H9 (cell line): ENCODE measurements around the gene TUBB6. TPM values are rescaled to one million over a fixed set of nuclear protein-coding genes. Genes with fewer than 3 reads are reported as not detected.

Source experiments
- DNase-seq: peaks from one replicate; pipeline ENCODE4 v3.0.0-alpha.2; 2017
- H2AFZ ChIP-seq: one replicate; pipeline ENCODE4 v1.6.1; 2013; ENCODE audit warnings: mild to moderate bottlenecking, low read length, control low read depth, moderate library complexity
- H2AK5ac ChIP-seq: 2 replicates; pipeline ENCODE4 v1.6.1; 2013; ENCODE audit warnings: low read length, control low read depth, mixed read lengths; ENCODE audit not compliant: insufficient read length
- H2BK120ac ChIP-seq: one replicate; pipeline ENCODE4 v1.6.1; 2013; ENCODE audit warnings: low read depth, mild to moderate bottlenecking, low read length, control low read depth, inconsistent platforms; ENCODE audit not compliant: poor library complexity, severe bottlenecking
- H2BK12ac ChIP-seq: 2 replicates; pipeline ENCODE4 v1.6.1; 2013; ENCODE audit warnings: low read length, control low read depth, mixed read lengths, low read depth; ENCODE audit not compliant: insufficient read length
- H2BK15ac ChIP-seq: 2 replicates; pipeline ENCODE4 v1.6.1; 2013; ENCODE audit warnings: low read depth, low read length, control low read depth
- H2BK20ac ChIP-seq: one replicate; pipeline ENCODE4 v1.6.1; 2013; ENCODE audit warnings: low read depth, mild to moderate bottlenecking, low read length, control low read depth, inconsistent platforms; ENCODE audit not compliant: poor library complexity, severe bottlenecking
- H2BK5ac ChIP-seq: 2 replicates; pipeline ENCODE4 v1.6.1; 2013; ENCODE audit warnings: low read length, control low read depth, mixed read lengths; ENCODE audit not compliant: insufficient read length
- H3K14ac ChIP-seq: 2 replicates; pipeline ENCODE4 v1.6.1; 2013; ENCODE audit warnings: low read length, control low read depth; ENCODE audit not compliant: insufficient read depth
- H3K18ac ChIP-seq: 2 replicates; pipeline ENCODE4 v1.6.1; 2013; ENCODE audit warnings: low read depth, mild to moderate bottlenecking, mixed read lengths, low read length, control low read depth; ENCODE audit not compliant: insufficient read length
- H3K23ac ChIP-seq: 2 replicates; pipeline ENCODE4 v1.6.1; 2013; ENCODE audit warnings: low read length, control low read depth, mixed read lengths, low read depth; ENCODE audit not compliant: insufficient read length
- H3K23me2 ChIP-seq: 2 replicates; pipeline ENCODE4 v1.6.1; 2013; ENCODE audit warnings: low read depth, mild to moderate bottlenecking, mixed read lengths, low read length, control low read depth; ENCODE audit not compliant: insufficient read length, poor library complexity, severe bottlenecking
- H3K27ac ChIP-seq: 2 replicates; pipeline ENCODE4 v1.5.1; 2013; ENCODE audit warnings: low read length, control low read depth, mixed read lengths, low read depth; ENCODE audit not compliant: insufficient read length
- H3K27me3 ChIP-seq: 2 replicates; pipeline ENCODE4 v1.6.1; 2013; ENCODE audit warnings: low read length, control low read depth, inconsistent platforms; ENCODE audit not compliant: insufficient read depth
- H3K4ac ChIP-seq: 2 replicates; pipeline ENCODE4 v1.6.1; 2013; ENCODE audit warnings: low read depth, mild to moderate bottlenecking, control low read depth, inconsistent platforms, low read length, moderate library complexity
- H3K4me1 ChIP-seq: 2 replicates; pipeline ENCODE4 v1.6.1; 2013; ENCODE audit warnings: low read length, control low read depth, inconsistent platforms; ENCODE audit not compliant: insufficient read depth
- H3K4me2 ChIP-seq: 2 replicates; pipeline ENCODE4 v1.6.1; 2013; ENCODE audit warnings: low read length, control low read depth, mixed read lengths; ENCODE audit not compliant: insufficient read length, insufficient read depth
- H3K56ac ChIP-seq: 2 replicates; pipeline ENCODE4 v1.6.1; 2013; ENCODE audit warnings: low read depth, mild to moderate bottlenecking, mixed read lengths, low read length, control low read depth; ENCODE audit not compliant: insufficient read length
- H3K79me1 ChIP-seq: 2 replicates; pipeline ENCODE4 v1.6.1; 2013; ENCODE audit warnings: low read depth, mild to moderate bottlenecking, moderate library complexity, low read length, control low read depth, inconsistent platforms; ENCODE audit not compliant: insufficient read depth, poor library complexity, severe bottlenecking
- H3K79me2 ChIP-seq: 2 replicates; pipeline ENCODE4 v1.6.1; 2013; ENCODE audit warnings: low read length, control low read depth, inconsistent platforms; ENCODE audit not compliant: insufficient read depth
- H3K9ac ChIP-seq: 2 replicates; pipeline ENCODE4 v1.6.1; 2013; ENCODE audit warnings: low read length, control low read depth, mixed read lengths; ENCODE audit not compliant: insufficient read length; ENCODE audit errors: extremely low read depth
- H3K9me3 ChIP-seq: one replicate; pipeline ENCODE4 v1.6.1; 2013; ENCODE audit warnings: low read depth, low read length, inconsistent platforms; ENCODE audit not compliant: control insufficient read depth
- H3T11ph ChIP-seq: one replicate; pipeline ENCODE4 v1.6.1; 2013; ENCODE audit warnings: mild to moderate bottlenecking, low read length, control low read depth, inconsistent platforms
- H4K20me1 ChIP-seq: one replicate; pipeline ENCODE4 v1.6.1; 2013; ENCODE audit not compliant: control insufficient read depth, insufficient read length, insufficient read depth
- H4K5ac ChIP-seq: 2 replicates; pipeline ENCODE4 v1.6.1; 2013; ENCODE audit warnings: low read depth, mild to moderate bottlenecking, mixed read lengths, low read length, control low read depth; ENCODE audit not compliant: insufficient read length
- H4K8ac ChIP-seq: replicated peaks from 2 replicates; pipeline ENCODE4 v1.6.1; 2013; ENCODE audit warnings: low read length, control low read depth, mixed read lengths, low read depth; ENCODE audit not compliant: insufficient read length
- H4K91ac ChIP-seq: 2 replicates; pipeline ENCODE4 v1.6.1; 2013; ENCODE audit warnings: low read depth, mild to moderate bottlenecking, moderate library complexity, mixed read lengths, low read length, control low read depth; ENCODE audit not compliant: insufficient read length
- H3K27ac Mint-ChIP-seq, 3 experiments: 2 replicates in 2 of 3; 3 replicates in 1 of 3; pipeline ENCODE4 v1.8.0; 2020 to 2021; ENCODE audit warnings: mixed read lengths in 3 of 3, mild to moderate bottlenecking in 1 of 3, moderate library complexity in 1 of 3
- H3K27me3 Mint-ChIP-seq: 2 replicates; pipeline ENCODE4 v1.8.0; 2021; ENCODE audit warnings: low read depth, mild to moderate bottlenecking, moderate library complexity, mixed read lengths
- H3K36me3 Mint-ChIP-seq, 3 experiments: 2 replicates in 2 of 3; 3 replicates in 1 of 3; pipeline ENCODE4 v1.8.0; 2020 to 2021; ENCODE audit warnings: low read depth in 3 of 3, mixed read lengths in 3 of 3; ENCODE audit not compliant: insufficient read depth in 1 of 3
- H3K4me1 Mint-ChIP-seq, 2 experiments: 2 replicates each; pipeline ENCODE4 v1.8.0; 2020; ENCODE audit warnings: mixed read lengths in 2 of 2
- H3K4me3 Mint-ChIP-seq, 2 experiments: 2 replicates in 1 of 2; 3 replicates in 1 of 2; pipeline ENCODE4 v1.8.0; 2020 to 2021; ENCODE audit warnings: mild to moderate bottlenecking in 2 of 2, mixed read lengths in 2 of 2, moderate library complexity in 1 of 2
- H3K9me3 Mint-ChIP-seq, 2 experiments: 2 replicates in 1 of 2; 3 replicates in 1 of 2; pipeline ENCODE4 v1.8.0; 2020; ENCODE audit warnings: mild to moderate bottlenecking in 2 of 2, mixed read lengths in 2 of 2, moderate library complexity in 1 of 2
- WGBS: extraction: QIAGEN DNeasy Blood & Tissue Kit; methylation state at CpG from one replicate; pipeline ENCODE4 v1.1.7; 2013; ENCODE audit warnings: missing lambda C conversion rate, low lambda C conversion rate, mixed read lengths; ENCODE audit not compliant: insufficient read length; ENCODE audit errors: extremely low coverage; 5-methylcytosine and 5-hydroxymethylcytosine counted together
- total RNA-seq: library from RNA; stranded (reverse); gene quantifications from 2 replicates; pipeline ENCODE4 v1.2.1, GENCODE V29; 2021
- TF ChIP-seq, protein P1 (sequence below): fragments of 200-600 bp; sonication (generic); conservative IDR thresholded peaks from 3 replicates; pipeline ENCODE4 v1.8.0; 2021; ENCODE audit warnings: antibody characterized with exemption, mild to moderate bottlenecking

TUBB6 gene
- total RNA-seq, 1 experiment from 2014 or later: 134 TPM

DNA sequence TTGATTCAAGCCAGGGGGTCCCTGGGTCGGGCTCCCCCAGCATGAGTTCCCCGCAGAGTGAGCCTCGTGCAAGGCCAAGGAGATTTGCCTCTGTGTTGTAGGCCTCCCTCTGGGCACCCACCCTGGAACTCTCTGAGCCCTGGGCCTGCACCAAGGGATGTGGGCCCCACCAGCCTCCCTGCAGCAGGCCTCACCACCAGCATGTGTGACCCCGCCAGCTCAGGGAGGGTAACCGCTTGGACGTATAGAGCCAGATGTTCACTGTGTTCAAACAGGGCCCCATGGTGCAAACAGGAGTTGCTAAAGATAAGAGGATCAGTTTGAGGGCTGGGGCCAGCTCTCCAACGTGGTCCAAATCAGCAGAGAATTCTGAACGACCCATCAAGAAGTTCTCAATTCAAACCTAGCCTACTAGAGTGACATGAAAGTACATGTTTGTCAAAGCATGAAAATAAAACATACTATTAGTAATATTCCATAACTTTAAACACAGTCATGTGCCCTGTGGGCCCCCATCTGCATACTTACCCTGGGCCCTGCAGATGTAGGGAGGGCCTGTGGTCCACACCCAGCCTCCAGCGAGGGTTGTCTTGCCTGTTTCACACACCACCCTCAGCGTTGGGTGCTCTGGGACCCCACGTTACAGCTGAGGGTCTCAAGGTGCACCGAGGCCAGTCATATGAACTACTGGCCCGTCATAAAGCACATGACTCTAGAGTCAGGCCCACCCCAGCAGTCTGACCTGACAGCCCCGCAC, 5.5 kb upstream of the TUBB6 start:
- Histone ChIP-seq H3K27ac (no peak overlapping the region), H2BK15ac (no peak overlapping the region), H2BK5ac (no peak overlapping the region), H3K4ac (no peak overlapping the region), H3K4me1 (peaks cover 4% of the 10 kb centered on the region; the same call in 1 of the 2 replicates), H3K9me3 (no peaks in the 10 kb centered on the region), H2BK20ac (no peak overlapping the region), H3K18ac (no peak overlapping the region), H3K27me3 (peaks cover 7% of the 10 kb centered on the region; the same call in 1 of the 2 replicates), H3K79me2 (no peaks in the 10 kb centered on the region), H2AFZ (no peak overlapping the region), H3K14ac (no peak overlapping the region), H3T11ph (no peak overlapping the region), H4K8ac (no peak overlapping the region), H2AK5ac (no peak overlapping the region), H3K9ac (no peak overlapping the region), H2BK12ac (no peak overlapping the region), H4K91ac (no peak overlapping the region), H4K20me1 (no peaks in the 10 kb centered on the region), H2BK120ac (no peak overlapping the region), H3K56ac (no peak overlapping the region), H3K23ac (no peak overlapping the region), H3K23me2 (peaks cover 6% of the 10 kb centered on the region), H3K79me1 (no peaks in the 10 kb centered on the region), H4K5ac (no peak overlapping the region), H3K4me2 (no peak overlapping the region)
- Mint-ChIP-seq H3K4me1 (peaks cover 20 to 25% of the 10 kb centered on the region in 2 experiments), H3K4me3 (no peak overlapping the region), H3K36me3 (0 out of 7 replicates have a peak, but pooled peaks cover 0 to 3% (median 0%) of the 10 kb centered on the region in 3 experiments), H3K27ac (no peak overlapping the region), H3K9me3 (peaks cover 4 to 6% of the 10 kb centered on the region in 2 experiments; a peak in 4 of 5 replicates), H3K27me3 (peaks cover 31% of the 10 kb centered on the region)
- DNase-seq: no peak
- no CpG with 5 or more reads among the region's 14 CpGs for WGBS
- TF ChIP-seq, protein P1, sequence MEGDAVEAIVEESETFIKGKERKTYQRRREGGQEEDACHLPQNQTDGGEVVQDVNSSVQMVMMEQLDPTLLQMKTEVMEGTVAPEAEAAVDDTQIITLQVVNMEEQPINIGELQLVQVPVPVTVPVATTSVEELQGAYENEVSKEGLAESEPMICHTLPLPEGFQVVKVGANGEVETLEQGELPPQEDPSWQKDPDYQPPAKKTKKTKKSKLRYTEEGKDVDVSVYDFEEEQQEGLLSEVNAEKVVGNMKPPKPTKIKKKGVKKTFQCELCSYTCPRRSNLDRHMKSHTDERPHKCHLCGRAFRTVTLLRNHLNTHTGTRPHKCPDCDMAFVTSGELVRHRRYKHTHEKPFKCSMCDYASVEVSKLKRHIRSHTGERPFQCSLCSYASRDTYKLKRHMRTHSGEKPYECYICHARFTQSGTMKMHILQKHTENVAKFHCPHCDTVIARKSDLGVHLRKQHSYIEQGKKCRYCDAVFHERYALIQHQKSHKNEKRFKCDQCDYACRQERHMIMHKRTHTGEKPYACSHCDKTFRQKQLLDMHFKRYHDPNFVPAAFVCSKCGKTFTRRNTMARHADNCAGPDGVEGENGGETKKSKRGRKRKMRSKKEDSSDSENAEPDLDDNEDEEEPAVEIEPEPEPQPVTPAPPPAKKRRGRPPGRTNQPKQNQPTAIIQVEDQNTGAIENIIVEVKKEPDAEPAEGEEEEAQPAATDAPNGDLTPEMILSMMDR: no peak
